GM21723 (cell line): ENCODE results near the gene MRPL32.

ENCODE experiments used
- ATAC-seq: cut with Tn5 transposase; IDR thresholded peaks from one replicate; pipeline ENCODE4 v1.9.1; 2021; ENCODE audit warnings: mild to moderate bottlenecking, moderate library complexity; ENCODE audit not compliant: unreplicated experiment

The MRPL32 gene

DNA sequence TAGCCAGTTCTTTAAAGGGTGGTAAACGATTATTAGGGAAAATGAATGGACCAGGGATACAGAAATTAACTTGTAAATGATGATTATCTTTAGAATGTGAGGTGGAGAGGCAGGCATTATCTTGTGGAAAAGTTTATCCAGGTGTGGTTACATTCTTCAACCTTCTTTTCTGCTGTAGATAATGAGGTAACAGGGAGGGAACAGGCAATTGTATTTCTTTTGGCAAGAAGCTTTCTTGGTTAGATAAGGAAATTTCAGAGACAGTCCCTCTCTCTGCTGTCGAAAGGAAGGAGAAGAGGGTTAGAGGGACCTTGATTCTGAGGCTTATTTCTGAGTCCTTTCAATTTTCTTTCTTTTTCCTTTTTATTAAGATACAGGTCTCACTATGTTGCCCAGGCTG, 32.1 kb downstream of the MRPL32 start:
- ATAC-seq = no peak

GRCh38 chr7:42964849-42965805, 33.0 kb downstream of the MRPL32 start:
- peak; percentile 59 for ATAC-seq

- ATAC-seq = no peak
Observed at GRCh38 chr7:42967391-42967790, 35.2 kb downstream of the MRPL32 start.

GRCh38 chr7:42972699-42973500, 40.7 kb downstream of the MRPL32 start:
- ATAC-seq = no peak

DNA sequence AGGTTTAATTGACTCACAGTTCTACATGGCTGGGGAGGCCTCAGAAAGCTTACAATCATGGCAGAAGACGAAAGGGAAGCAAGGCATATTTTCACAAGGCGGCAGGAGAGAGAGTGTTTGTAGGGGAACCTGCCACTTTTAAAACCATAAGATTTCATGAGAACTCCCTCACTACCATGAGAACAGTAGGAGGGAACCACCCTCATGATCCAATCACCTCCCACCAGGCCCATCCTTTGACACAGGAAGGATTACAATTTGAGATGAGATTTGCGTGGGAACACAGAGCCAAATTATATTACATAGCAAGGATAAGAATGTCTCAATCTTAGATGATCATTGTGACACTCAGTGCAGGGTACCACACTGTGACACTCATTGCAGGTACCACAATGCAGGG, 44.2 kb downstream of the MRPL32 start:
- no peak for ATAC-seq

GRCh38 chr7:42978496-42978895, 46.3 kb downstream of the MRPL32 start:
- ATAC-seq = no peak

GRCh38 chr7:42980084-42980483, 47.9 kb downstream of the MRPL32 start:
- no peak for ATAC-seq

DNA sequence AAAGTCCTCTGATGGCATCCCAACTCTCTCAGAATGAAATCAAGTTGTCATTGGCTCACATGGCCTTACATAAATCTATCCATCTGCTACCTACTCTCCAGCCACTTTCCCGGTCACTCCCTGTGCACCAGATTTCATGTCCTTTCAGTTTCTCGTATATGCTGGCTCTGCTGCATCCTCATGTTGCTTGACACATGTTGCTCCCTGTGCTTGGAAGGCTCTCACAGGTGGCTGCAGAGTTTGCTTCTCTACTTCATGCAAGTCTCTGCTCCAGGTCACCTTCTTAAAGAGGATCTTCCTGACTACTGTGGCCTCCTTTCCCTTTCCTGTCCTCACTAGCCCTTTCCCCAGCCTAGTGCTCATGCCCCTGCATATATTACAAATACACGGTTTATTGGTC, 48.3 kb downstream of the MRPL32 start:
- ATAC-seq = no peak

DNA sequence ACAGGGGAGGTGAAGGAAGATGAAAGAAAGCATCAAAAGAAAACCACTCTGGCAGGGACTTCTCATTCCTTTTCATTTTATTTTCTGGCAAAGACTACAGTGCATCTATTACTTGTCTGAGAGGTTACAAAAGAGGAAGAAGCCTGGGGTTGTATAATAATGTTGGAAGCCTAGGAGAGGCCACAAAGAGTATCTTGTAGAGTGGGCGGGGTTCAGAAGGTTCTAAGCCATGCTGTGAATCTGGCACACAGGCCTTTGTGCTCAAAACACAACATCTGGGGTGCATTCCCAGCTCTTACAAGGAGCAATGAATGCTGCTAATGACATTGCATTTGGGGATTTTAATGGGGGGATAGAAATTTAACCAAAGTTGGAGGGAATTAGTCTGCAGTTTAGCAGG, 49.4 kb downstream of the MRPL32 start:
- no peak for ATAC-seq

DNA sequence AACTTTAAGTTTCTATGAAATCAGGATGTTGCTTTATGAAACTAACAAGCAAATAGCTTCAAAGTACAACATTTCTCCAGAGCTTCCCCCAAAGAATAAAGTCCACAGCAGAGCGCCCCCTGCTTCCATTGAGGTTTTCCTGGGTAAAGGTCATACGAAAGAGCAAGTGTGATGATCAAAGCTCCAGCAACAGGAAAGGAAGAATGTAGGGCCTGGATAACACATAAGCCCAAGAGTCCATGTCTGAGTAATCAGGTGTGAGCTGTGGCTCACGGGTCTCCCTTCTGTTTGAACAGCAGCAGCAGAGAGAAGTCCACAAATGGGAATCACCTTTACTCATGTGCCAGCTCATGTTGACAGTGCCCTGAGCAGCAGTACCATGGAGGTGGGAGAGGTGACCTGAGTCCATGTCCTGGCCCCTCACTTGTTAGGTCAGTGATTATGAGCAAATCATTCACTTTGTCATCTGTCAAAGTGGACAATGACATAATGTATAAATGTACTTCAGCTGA, 50.5 kb downstream of the MRPL32 start:
- ATAC-seq = no peak

GRCh38 chr7:42984137-42984536, 52.0 kb downstream of the MRPL32 start:
- no peak for ATAC-seq

- no peak for ATAC-seq
Observed at GRCh38 chr7:42986213-42986612, 54.0 kb downstream of the MRPL32 start.

GRCh38 chr7:42986781-42987248, 54.6 kb downstream of the MRPL32 start:
- no peak for ATAC-seq
